A549 (cell line): Measurements from ENCODE around the gene FBXO38.

Experiments
- CEBPB ChIP-seq, 2 experiments: fragments of >200 bp in 1 of 2; sonication (Bioruptor Twin) in 1 of 2; formaldehyde crosslinking in 1 of 2; IDR thresholded peaks; 2 replicates each; pipeline ENCODE4 v1.6.1; 2012 to 2016
- CHD4 ChIP-seq: fragments of 200-600 bp; sonication (generic); IDR thresholded peaks from 2 replicates; pipeline ENCODE4 v1.6.1; 2016; ENCODE audit warnings: antibody characterized with exemption, mild to moderate bottlenecking, borderline replicate concordance
- CTCF ChIP-seq: fragments of >200 bp; sonication (Bioruptor Twin); formaldehyde crosslinking; IDR thresholded peaks from 3 replicates; pipeline ENCODE4 v1.5.1; 2016
- E2F6 ChIP-seq: IDR thresholded peaks from 2 replicates; pipeline ENCODE4 v1.6.1; 2012; ENCODE audit warnings: low read depth, borderline replicate concordance
- EHMT2 ChIP-seq: fragments of 200-600 bp; sonication (generic); IDR thresholded peaks from 2 replicates; pipeline ENCODE4 v1.6.1; 2016; ENCODE audit warnings: antibody characterized with exemption, low read depth, mild to moderate bottlenecking, moderate library complexity
- ESRRA ChIP-seq: fragments of 150-350 bp; IDR thresholded peaks from 2 replicates; pipeline ENCODE4 v1.6.1; 2014; ENCODE audit warnings: mild to moderate bottlenecking, low read length, borderline replicate concordance
- FOSL2 ChIP-seq, 2 experiments: fragments of 450-650 bp in 1 of 2; fragments of >200 bp in 1 of 2; sonication (Bioruptor Twin) in 1 of 2; formaldehyde crosslinking; IDR thresholded peaks; 2 replicates each; pipeline versions ENCODE4 v1.5.0 to v1.6.1; 2016 to 2020; ENCODE audit warnings: mild to moderate bottlenecking in 1 of 2, moderate library complexity in 1 of 2
- HMGXB4 ChIP-seq: fragments of 250-450 bp; sonication (Bioruptor Pico); IDR thresholded peaks from 2 replicates; pipeline ENCODE4 v1.5.0; 2021; ENCODE audit warnings: mild to moderate bottlenecking, moderate library complexity, borderline replicate concordance
- MAX ChIP-seq: IDR thresholded peaks from 2 replicates; pipeline ENCODE4 v1.6.1; 2012
- MAZ ChIP-seq: fragments of 150-350 bp; IDR thresholded peaks from 2 replicates; pipeline ENCODE4 v1.6.1; 2014; ENCODE audit warnings: antibody characterized with exemption, low read depth, low read length, borderline replicate concordance
- MYC ChIP-seq: IDR thresholded peaks from 2 replicates; pipeline ENCODE4 v1.6.1; 2012; ENCODE audit warnings: mild to moderate bottlenecking, inconsistent platforms, low read length, improper control_type of control experiment, borderline replicate concordance
- USF2 ChIP-seq: fragments of 450-650 bp; IDR thresholded peaks from 2 replicates; pipeline ENCODE4 v1.6.1; 2014; ENCODE audit warnings: antibody characterized with exemption

GRCh38 chr5:148482196-148482595 lies 98.4 kb downstream of the FBXO38 start:
- TF ChIP-seq CTCF (no peak), CEBPB (IDR thresholded peaks at IDR 0.05) (no peak), MAX (no peak), E2F6 (no peak), EHMT2 (no peak), ESRRA (no peak), USF2 (no peak), FOSL2 (IDR thresholded peaks at IDR 0.05) (no peak), FOSL2 (CRISPR knock-in tag; IDR thresholded peaks at IDR 0.05) (no peak), MYC (no peak), CHD4 (no peak), HMGXB4 (CRISPR knock-in tag) (no peak), MAZ (no peak)
